KMS-11 (cell line): Measurements from ENCODE around the gene IFNL4.

Source experiments
- H2AFZ ChIP-seq: fragments of 200-600 bp; sonication (generic); 2 replicates; pipeline ENCODE4 v1.6.1; 2016; ENCODE audit warnings: antibody characterized with exemption, mixed run types, low read depth
- H3K27ac ChIP-seq: fragments of 200-600 bp; sonication (generic); 2 replicates; pipeline ENCODE4 v1.6.1; 2016; ENCODE audit warnings: mild to moderate bottlenecking, mixed run types
- H3K27me3 ChIP-seq: fragments of 200-600 bp; sonication (generic); 2 replicates; pipeline ENCODE4 v1.6.1; 2017; ENCODE audit warnings: mild to moderate bottlenecking, low read depth, mixed run types, moderate library complexity; ENCODE audit not compliant: insufficient read depth
- H3K36me3 ChIP-seq: fragments of 200-600 bp; sonication (generic); 2 replicates; pipeline ENCODE4 v1.6.1; 2017; ENCODE audit warnings: mild to moderate bottlenecking, mixed run types; ENCODE audit not compliant: insufficient read depth
- H3K4me1 ChIP-seq: fragments of 200-600 bp; sonication (generic); 2 replicates; pipeline ENCODE4 v1.6.1; 2016; ENCODE audit warnings: mild to moderate bottlenecking, low read depth, mixed run types; ENCODE audit not compliant: poor library complexity, severe bottlenecking
- H3K4me2 ChIP-seq: fragments of 200-600 bp; sonication (generic); 2 replicates; pipeline ENCODE4 v1.7.0; 2016; ENCODE audit warnings: mild to moderate bottlenecking, mixed run types
- H3K4me3 ChIP-seq: fragments of 200-600 bp; sonication (generic); IDR thresholded peaks from 2 replicates; pipeline ENCODE4 v1.6.1; 2017; ENCODE audit warnings: low read depth, low read length, mixed read lengths; ENCODE audit not compliant: insufficient read depth
- H3K79me2 ChIP-seq: fragments of 200-600 bp; sonication (generic); 2 replicates; pipeline ENCODE4 v1.6.1; 2016; ENCODE audit warnings: low read depth, mixed run types; ENCODE audit not compliant: insufficient read depth
- H3K9ac ChIP-seq: fragments of 200-600 bp; sonication (generic); 2 replicates; pipeline ENCODE4 v1.6.1; 2016; ENCODE audit warnings: mild to moderate bottlenecking, mixed run types
- H4K20me1 ChIP-seq: fragments of 200-600 bp; sonication (generic); 2 replicates; pipeline ENCODE4 v1.6.1; 2016; ENCODE audit warnings: mild to moderate bottlenecking, mixed run types; ENCODE audit not compliant: insufficient read depth
- TF ChIP-seq, protein P1 (sequence below): fragments of 200-600 bp; sonication (generic); conservative IDR thresholded peaks from 2 replicates; pipeline ENCODE4 v1.6.1; 2017; ENCODE audit warnings: low read depth, mild to moderate bottlenecking, antibody characterized with exemption, low read length, moderate library complexity, mixed read lengths

The IFNL4 gene

DNA sequence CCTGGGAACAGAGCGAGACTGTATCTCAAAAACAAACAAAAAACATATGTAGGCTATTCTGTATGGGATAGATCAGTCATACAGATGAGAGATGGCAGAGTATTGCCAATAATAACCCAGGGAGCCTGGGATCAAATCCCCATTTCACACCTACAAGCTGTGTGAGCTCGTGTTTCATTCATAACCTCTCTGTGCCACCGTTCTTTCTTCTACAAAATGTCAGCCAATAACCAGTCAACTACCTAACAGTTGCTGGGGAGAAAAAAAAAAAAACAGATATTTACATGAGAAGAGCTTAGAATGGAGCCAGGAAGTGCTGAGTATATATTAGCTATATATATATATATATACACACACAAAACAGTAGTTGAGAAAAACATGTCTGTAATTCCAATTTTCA is 13.0 kb upstream of the IFNL4 start:
- no peaks in the 10 kb centered on the region for H3K4me1 ChIP-seq
- no peaks in the 10 kb centered on the region for H4K20me1 ChIP-seq
- H3K9ac ChIP-seq: no peak overlapping the region
- no peaks in the 10 kb centered on the region for H3K36me3 ChIP-seq
- no peak overlapping the region for H3K4me3 ChIP-seq
- H3K27ac ChIP-seq: no peak overlapping the region
- no peak overlapping the region for H3K4me2 ChIP-seq
- no peaks in the 10 kb centered on the region for H3K79me2 ChIP-seq
- H3K27me3 ChIP-seq: no peaks in the 10 kb centered on the region
- TF ChIP-seq, protein P1, sequence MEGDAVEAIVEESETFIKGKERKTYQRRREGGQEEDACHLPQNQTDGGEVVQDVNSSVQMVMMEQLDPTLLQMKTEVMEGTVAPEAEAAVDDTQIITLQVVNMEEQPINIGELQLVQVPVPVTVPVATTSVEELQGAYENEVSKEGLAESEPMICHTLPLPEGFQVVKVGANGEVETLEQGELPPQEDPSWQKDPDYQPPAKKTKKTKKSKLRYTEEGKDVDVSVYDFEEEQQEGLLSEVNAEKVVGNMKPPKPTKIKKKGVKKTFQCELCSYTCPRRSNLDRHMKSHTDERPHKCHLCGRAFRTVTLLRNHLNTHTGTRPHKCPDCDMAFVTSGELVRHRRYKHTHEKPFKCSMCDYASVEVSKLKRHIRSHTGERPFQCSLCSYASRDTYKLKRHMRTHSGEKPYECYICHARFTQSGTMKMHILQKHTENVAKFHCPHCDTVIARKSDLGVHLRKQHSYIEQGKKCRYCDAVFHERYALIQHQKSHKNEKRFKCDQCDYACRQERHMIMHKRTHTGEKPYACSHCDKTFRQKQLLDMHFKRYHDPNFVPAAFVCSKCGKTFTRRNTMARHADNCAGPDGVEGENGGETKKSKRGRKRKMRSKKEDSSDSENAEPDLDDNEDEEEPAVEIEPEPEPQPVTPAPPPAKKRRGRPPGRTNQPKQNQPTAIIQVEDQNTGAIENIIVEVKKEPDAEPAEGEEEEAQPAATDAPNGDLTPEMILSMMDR: no peak
- no peak overlapping the region for H2AFZ ChIP-seq

GRCh38 chr19:39257227-39257626 is 8.6 kb upstream of the IFNL4 start:
- Histone ChIP-seq H2AFZ (no peak overlapping the region), H3K27ac (no peak overlapping the region), H3K4me1 (no peaks in the 10 kb centered on the region), H3K27me3 (no peaks in the 10 kb centered on the region), H3K79me2 (no peaks in the 10 kb centered on the region), H4K20me1 (no peaks in the 10 kb centered on the region), H3K4me2 (no peak overlapping the region), H3K4me3 (no peak overlapping the region), H3K36me3 (no peaks in the 10 kb centered on the region), H3K9ac (no peak overlapping the region)
- TF ChIP-seq, protein P1: no peak

DNA sequence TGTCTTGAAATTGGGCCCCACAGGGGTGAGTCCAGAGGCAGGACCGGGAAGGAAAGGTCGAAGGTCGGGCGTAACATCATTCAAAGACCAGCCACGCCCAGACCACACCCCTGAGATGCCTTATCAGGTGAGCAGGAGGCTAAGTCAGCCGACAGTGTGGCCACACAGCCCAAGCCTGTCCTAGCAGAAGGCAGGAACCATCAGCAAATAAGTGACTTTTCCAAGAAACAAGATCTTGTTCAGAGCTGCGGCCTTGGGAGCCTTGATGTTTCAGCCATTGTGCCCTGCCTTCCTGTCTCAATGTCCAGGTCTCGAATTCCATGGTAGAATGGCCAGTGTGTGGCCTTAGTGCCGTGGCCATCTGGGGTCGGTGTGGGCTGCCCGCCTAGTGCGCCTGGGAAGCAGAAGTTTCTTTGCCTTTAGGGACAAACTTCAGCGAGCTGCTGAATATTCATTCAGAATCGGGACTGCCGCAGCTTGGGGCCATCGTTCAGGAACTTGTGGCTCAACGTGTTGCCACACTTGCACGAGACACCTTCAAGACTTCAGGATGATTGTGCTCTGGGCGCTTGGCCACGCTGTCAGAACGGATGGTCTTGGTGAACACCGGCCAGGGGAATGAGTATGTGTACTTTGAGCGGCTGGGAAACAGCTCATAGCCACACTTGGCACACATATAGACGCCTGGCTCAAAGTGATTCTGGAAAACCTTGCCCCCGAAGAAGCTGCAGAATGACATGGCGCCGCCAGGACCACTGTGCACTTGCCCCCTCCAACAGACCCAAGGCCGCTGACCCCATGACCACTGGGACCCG is 6.1 kb upstream of the IFNL4 start:
- no peaks in the 10 kb centered on the region for H3K36me3 ChIP-seq
- TF ChIP-seq, protein P1: no peak
- H3K27me3 ChIP-seq: no peaks in the 10 kb centered on the region
- H3K79me2 ChIP-seq: no peaks in the 10 kb centered on the region
- H3K27ac ChIP-seq: no peak overlapping the region
- H2AFZ ChIP-seq: no peak overlapping the region
- H4K20me1 ChIP-seq: no peaks in the 10 kb centered on the region
- H3K4me3 ChIP-seq: no peak overlapping the region
- H3K4me2 ChIP-seq: no peak overlapping the region
- H3K9ac ChIP-seq: no peak overlapping the region
- no peaks in the 10 kb centered on the region for H3K4me1 ChIP-seq

DNA sequence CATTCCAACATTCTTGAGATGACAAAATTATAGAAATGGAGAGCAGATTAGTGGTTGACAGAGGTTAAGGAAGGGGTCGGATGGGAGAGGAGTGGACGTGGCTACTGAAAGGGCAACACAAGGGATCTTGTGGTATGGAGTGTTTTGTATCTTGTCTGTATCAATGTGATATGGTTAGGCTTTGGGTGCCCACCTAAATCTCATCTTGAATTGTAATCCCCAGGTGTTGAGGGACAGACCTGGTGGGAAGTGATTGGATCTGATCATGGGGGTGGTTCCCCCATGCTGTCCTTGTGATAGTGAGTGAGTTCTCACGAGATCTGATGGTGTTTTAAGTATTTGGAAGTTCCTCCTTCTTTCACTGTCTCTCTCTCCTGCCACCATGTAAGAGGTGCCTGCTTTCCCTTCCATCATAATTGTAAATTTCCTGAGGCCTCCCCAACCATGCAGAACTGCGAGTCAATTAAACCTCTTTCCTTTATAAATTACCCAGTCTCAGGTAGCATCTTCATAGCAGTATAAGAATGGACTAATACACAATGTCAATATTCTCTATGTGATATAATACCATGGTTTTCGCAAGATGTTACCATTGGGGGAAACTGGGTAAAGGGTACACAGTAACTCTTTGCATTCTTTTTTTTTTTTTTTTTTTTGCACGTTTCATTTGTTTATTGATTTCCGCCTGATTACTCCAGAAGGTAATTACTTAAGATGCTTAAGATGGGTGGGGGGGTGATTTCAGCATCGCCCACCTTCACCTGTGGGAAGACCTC is 4.9 kb upstream of the IFNL4 start:
- Histone ChIP-seq H3K79me2 (no peaks in the 10 kb centered on the region), H3K4me2 (no peak overlapping the region), H3K4me3 (no peak overlapping the region), H3K36me3 (no peaks in the 10 kb centered on the region), H3K4me1 (no peaks in the 10 kb centered on the region), H3K27ac (no peak overlapping the region), H2AFZ (no peak overlapping the region), H3K9ac (no peak overlapping the region), H3K27me3 (no peaks in the 10 kb centered on the region; the same call in 1 of the 2 replicates), H4K20me1 (no peaks in the 10 kb centered on the region)
- TF ChIP-seq, protein P1: no peak
